Kidney epithelial cell (primary cell): ENCODE measurements around the gene LAMA1. TPM values are rescaled to one million over a fixed set of nuclear protein-coding genes. Genes with fewer than 3 reads are reported as not detected.

Experiments
- DNase-seq: peaks from one replicate; pipeline ENCODE4 v3.0.0-alpha.2; 2010; ENCODE audit warnings: low read depth
- H3K27me3 ChIP-seq: 2 replicates; pipeline ENCODE4 v1.6.0; 2011; ENCODE audit warnings: low read length; ENCODE audit not compliant: control insufficient read depth, insufficient read depth
- H3K36me3 ChIP-seq: 2 replicates; pipeline ENCODE4 v1.5.1; 2011; ENCODE audit warnings: low read length; ENCODE audit not compliant: control insufficient read depth, insufficient read depth
- H3K4me3 ChIP-seq: 2 replicates; pipeline ENCODE4 v1.5.1; 2011; ENCODE audit warnings: low read depth, mild to moderate bottlenecking, control low read depth, low read length
- total RNA-seq: library from RNA; depleted of rRNA; stranded (reverse); fragments of >200 nt; gene quantifications from 2 replicates; pipeline ENCODE4 v1.2.3, GENCODE V29; 2015
- TF ChIP-seq, protein P1 (sequence below): IDR thresholded peaks from 2 replicates; pipeline ENCODE4 v1.5.1; 2011; ENCODE audit warnings: mild to moderate bottlenecking, moderate library complexity, low read length, control low read depth, inconsistent platforms; ENCODE audit not compliant: insufficient read depth, poor library complexity, severe bottlenecking

The LAMA1 gene
- total RNA-seq, 1 donor from 2014 or later, result 29.5 TPM

DNA sequence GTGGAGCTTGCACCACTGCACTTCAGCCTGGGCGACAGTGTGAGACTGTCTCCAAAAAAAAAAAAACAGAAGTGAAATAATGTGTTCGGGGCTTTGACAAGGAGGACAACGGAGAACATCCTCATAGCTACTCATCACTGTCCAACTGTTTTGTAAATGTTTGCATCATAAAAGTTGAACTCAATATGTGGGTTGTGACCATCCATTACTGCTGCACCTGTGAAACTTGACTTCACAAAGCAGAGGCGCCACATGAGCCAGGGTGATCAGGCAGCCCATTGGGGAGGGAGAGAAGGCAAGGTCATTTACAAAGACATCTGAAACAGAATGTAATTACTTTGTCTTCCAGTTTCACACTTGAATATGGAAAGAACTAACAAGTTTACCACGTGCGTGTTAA is 61.6 kb downstream of the LAMA1 start:
- TF ChIP-seq, protein P1, sequence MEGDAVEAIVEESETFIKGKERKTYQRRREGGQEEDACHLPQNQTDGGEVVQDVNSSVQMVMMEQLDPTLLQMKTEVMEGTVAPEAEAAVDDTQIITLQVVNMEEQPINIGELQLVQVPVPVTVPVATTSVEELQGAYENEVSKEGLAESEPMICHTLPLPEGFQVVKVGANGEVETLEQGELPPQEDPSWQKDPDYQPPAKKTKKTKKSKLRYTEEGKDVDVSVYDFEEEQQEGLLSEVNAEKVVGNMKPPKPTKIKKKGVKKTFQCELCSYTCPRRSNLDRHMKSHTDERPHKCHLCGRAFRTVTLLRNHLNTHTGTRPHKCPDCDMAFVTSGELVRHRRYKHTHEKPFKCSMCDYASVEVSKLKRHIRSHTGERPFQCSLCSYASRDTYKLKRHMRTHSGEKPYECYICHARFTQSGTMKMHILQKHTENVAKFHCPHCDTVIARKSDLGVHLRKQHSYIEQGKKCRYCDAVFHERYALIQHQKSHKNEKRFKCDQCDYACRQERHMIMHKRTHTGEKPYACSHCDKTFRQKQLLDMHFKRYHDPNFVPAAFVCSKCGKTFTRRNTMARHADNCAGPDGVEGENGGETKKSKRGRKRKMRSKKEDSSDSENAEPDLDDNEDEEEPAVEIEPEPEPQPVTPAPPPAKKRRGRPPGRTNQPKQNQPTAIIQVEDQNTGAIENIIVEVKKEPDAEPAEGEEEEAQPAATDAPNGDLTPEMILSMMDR, result no peak
- H3K4me3 ChIP-seq, result no peak overlapping the region
- no peaks in the 10 kb centered on the region for H3K36me3 ChIP-seq
- DNase-seq, result no peak
- H3K27me3 ChIP-seq, result no peaks in the 10 kb centered on the region

DNA sequence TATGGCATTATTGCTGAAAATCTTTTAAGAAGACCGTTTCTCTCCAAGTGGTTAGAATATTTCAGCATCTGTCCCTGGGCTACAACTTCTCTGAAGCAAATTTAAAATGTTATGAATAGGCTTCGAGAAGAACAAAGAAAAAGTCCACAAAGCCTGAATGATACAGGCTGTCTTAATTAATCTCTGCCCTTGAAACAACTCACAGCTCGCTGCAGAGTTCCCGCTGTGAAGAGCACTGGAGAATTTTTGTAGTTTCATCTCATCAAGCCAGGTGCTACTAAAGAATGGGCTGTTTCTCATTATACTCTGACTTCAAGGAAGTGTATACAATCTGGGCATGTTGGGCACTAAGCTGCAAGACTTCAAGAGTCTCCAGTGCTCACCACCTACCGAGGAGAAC is 67.6 kb downstream of the LAMA1 start:
- Histone ChIP-seq H3K4me3 (no peak overlapping the region), H3K36me3 (no peaks in the 10 kb centered on the region), H3K27me3 (no peaks in the 10 kb centered on the region)
- TF ChIP-seq, protein P1, result no peak
- no peak for DNase-seq

DNA sequence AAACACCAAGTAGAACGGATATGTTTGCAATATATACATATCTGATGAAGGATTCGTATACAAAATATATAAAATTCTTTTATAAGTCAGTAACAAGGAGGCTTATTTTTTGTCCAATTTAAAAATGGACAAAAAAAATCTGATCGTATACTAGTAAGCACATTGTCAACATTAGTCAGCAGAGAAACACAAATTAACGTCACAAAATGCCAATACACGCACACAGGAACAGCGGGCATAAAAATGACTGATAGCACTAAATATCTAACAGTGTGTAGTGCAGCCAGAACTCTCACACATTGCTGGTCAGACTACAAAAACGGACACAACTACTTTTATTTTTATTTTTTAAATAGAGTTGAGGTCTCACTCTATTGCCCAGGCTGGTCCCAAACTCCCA is 69.5 kb downstream of the LAMA1 start:
- Histone ChIP-seq H3K27me3 (no peaks in the 10 kb centered on the region), H3K4me3 (no peak overlapping the region), H3K36me3 (no peaks in the 10 kb centered on the region)
- TF ChIP-seq, protein P1, result no peak
- DNase-seq, result no peak

DNA sequence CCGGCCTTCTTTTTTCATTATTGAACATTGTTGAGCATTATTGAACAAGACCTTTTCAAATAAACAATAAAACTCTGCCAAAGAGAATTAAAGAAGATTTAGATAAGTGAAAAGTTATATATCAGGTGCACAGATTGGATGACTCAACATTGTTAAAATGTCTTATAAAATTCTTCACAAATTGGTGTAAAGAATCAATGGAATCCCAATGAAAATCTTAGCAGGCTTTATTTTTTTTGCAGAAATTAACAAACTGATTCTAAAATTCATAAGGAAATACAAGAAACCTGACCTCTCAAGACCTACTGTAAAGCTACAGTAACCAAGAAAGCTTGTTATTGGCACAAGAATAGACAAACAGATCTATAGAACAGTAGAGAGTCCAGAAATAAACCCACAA is 70.3 kb downstream of the LAMA1 start:
- Histone ChIP-seq H3K36me3 (no peaks in the 10 kb centered on the region), H3K27me3 (no peaks in the 10 kb centered on the region), H3K4me3 (no peak overlapping the region)
- DNase-seq, result no peak
- TF ChIP-seq, protein P1, result no peak

DNA sequence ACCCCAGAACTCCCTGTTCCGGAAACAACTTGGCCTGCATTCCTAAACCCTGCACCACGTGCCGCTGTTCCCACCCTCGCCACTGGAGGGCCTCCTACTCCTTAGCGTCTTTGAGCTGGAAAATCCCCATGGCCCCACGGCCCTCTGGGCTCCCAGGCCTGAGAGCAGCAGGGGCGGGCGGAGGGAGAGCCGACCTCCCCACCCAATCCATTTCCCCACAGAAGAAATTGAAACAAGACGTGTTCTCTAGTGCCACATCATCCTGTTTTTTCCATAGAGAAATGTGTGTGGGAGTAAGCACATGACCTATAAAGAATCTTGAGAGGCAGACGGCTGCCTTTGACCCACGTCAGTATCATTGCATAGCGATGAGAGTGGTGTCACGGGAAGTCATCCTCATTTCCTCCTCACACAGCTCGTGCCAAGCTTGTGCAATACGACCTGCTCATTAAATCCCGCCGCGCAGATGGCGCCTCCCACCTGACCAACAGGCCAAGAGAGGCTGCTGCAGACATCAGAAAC is 79.2 kb downstream of the LAMA1 start:
- Histone ChIP-seq H3K4me3 (no peak overlapping the region), H3K36me3 (no peaks in the 10 kb centered on the region), H3K27me3 (no peaks in the 10 kb centered on the region)
- TF ChIP-seq, protein P1, result peak; percentile 91
- DNase-seq, result peak; percentile 98

DNA sequence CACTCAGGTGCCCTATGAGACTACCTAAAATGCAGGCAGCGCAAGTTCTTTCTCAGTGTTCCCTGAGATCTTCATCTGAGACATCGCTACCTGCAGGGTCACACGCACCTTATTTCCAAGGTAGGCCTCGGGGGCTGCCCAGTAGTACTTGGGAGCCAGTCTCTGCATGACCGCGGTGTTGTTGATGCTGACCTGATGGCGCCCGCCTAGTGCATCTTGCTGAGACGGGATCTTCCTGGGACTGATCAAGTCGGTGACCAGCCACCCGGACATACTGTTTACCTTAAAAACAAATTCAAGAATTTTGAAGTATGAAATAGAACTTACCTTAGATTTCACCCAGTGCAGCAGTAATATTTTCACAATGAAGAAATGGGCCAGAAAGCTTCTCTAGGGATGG is 80.1 kb downstream of the LAMA1 start:
- H3K4me3 ChIP-seq, result no peak overlapping the region
- no peaks in the 10 kb centered on the region for H3K36me3 ChIP-seq
- no peak for DNase-seq
- TF ChIP-seq, protein P1, result no peak
- no peaks in the 10 kb centered on the region for H3K27me3 ChIP-seq
